ENCODE data around the gene TEAD2.

DNA sequence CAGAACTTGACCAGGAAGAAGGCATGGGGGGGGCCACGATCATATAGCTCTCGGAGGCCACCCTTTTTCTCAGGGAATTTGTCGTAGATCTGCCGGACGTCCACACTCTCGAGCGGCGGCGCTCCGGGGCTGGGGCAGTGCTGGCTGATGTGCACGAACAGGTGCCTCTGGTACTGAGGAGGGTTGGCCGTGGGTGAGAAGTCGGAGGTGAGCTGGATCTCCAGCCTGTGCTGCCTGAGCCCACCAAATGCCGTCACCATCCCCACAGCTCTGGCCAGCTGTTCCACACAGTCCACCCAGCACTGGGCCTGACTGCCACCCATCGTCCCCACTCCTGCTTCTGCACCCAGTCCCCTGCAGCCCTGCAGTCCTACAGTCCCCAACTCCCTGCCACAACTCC is 15.0 kb downstream of the TEAD2 start:
- TF ChIP-seq, protein P1, sequence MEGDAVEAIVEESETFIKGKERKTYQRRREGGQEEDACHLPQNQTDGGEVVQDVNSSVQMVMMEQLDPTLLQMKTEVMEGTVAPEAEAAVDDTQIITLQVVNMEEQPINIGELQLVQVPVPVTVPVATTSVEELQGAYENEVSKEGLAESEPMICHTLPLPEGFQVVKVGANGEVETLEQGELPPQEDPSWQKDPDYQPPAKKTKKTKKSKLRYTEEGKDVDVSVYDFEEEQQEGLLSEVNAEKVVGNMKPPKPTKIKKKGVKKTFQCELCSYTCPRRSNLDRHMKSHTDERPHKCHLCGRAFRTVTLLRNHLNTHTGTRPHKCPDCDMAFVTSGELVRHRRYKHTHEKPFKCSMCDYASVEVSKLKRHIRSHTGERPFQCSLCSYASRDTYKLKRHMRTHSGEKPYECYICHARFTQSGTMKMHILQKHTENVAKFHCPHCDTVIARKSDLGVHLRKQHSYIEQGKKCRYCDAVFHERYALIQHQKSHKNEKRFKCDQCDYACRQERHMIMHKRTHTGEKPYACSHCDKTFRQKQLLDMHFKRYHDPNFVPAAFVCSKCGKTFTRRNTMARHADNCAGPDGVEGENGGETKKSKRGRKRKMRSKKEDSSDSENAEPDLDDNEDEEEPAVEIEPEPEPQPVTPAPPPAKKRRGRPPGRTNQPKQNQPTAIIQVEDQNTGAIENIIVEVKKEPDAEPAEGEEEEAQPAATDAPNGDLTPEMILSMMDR (conservative IDR thresholded peaks at IDR 0.05; ENCODE audit: low read length), result no peak
- TF ChIP-seq EZH2phosphoT487 (IDR thresholded peaks at IDR 0.05; ENCODE audit: borderline replicate concordance), result no peak
